H1 (cell line): ENCODE measurements around the gene PER2. TPM values are rescaled to one million over a fixed set of nuclear protein-coding genes. Genes with fewer than 3 reads are reported as not detected.

Experiments
- CTCF ChIA-PET: fragments of 300-600 bp; sonication (Branson Sonifier 250); formaldehyde crosslinking; loops from one replicate; lab custom pipeline; 2021; ENCODE audit not compliant: partially characterized antibody; lab: Charles Lee
- POLR2A ChIA-PET: fragments of 300-600 bp; sonication (Branson Sonifier 250); formaldehyde crosslinking; loops from one replicate; lab custom pipeline; 2021; ENCODE audit warnings: inconsistent platforms; ENCODE audit not compliant: partially characterized antibody; lab: Charles Lee
- DNase-seq, 2 experiments: peaks; one replicate each; pipeline versions ENCODE4 v3.0.0 to v3.0.0-alpha.2; 2010 to 2022; ENCODE audit warnings: low spot score in 2 of 2, low read depth in 1 of 2, mixed read lengths in 1 of 2
- FAIRE-seq: peaks from 2 replicates; lab custom pipeline; 2011; peaks lifted over from hg19 to GRCh38; lab: Jason Lieb, UNC
- H2AFZ ChIP-seq: 2 replicates; pipeline ENCODE4 v1.8.1; 2012; ENCODE audit warnings: low read length, inconsistent platforms
- H2AK5ac ChIP-seq: 2 replicates; pipeline ENCODE4 v1.6.1; 2013; ENCODE audit warnings: low read depth, low read length
- H2BK120ac ChIP-seq: replicated peaks from 2 replicates; pipeline ENCODE3; 2013; ENCODE audit warnings: low read depth, low read length, inconsistent platforms
- H2BK12ac ChIP-seq: 2 replicates; pipeline ENCODE4 v1.6.1; 2013; ENCODE audit warnings: low read depth, low read length
- H2BK15ac ChIP-seq: 2 replicates; pipeline ENCODE4 v1.6.1; 2013; ENCODE audit warnings: low read length
- H2BK20ac ChIP-seq: 2 replicates; pipeline ENCODE4 v1.6.1; 2013; ENCODE audit warnings: low read length
- H2BK5ac ChIP-seq: 2 replicates; pipeline ENCODE4 v1.6.1; 2013; ENCODE audit warnings: low read depth, low read length
- H3K14ac ChIP-seq: 2 replicates; pipeline ENCODE4 v1.6.1; 2013; ENCODE audit warnings: inconsistent platforms; ENCODE audit not compliant: insufficient read length
- H3K18ac ChIP-seq: 2 replicates; pipeline ENCODE4 v1.6.1; 2013; ENCODE audit warnings: low read length; ENCODE audit errors: extremely low read depth
- H3K23ac ChIP-seq: 2 replicates; pipeline ENCODE4 v1.6.1; 2013; ENCODE audit warnings: inconsistent platforms; ENCODE audit not compliant: insufficient read length
- H3K23me2 ChIP-seq: 2 replicates; pipeline ENCODE4 v1.6.1; 2013; ENCODE audit warnings: low read depth, low read length
- H3K27ac ChIP-seq: 2 replicates; pipeline ENCODE4 v1.6.1; 2011; ENCODE audit warnings: low read depth, low read length, inconsistent platforms
- H3K27me3 ChIP-seq, 4 experiments: replicated peaks in 1 of 4; 1 replicate in 1 of 4; 2 replicates in 3 of 4; pipeline versions ENCODE4 v1.6.1 to v1.8.1; 2011 to 2013; ENCODE audit warnings: low read length in 3 of 4, mild to moderate bottlenecking in 3 of 4, inconsistent platforms in 2 of 4, mixed read lengths in 2 of 4, moderate library complexity in 1 of 4; ENCODE audit not compliant: control insufficient read depth in 3 of 4, insufficient read depth in 3 of 4; ENCODE audit errors: extremely low read depth in 1 of 4
- H3K36me3 ChIP-seq, 4 experiments: 2 replicates each; pipeline versions ENCODE4 v1.6.1 to v1.8.1; 2011 to 2013; ENCODE audit warnings: mild to moderate bottlenecking in 4 of 4, low read length in 3 of 4, moderate library complexity in 2 of 4, control low read depth in 1 of 4, inconsistent platforms in 1 of 4; ENCODE audit not compliant: insufficient read depth in 4 of 4, control insufficient read depth in 2 of 4
- H3K4ac ChIP-seq: replicated peaks from 2 replicates; pipeline ENCODE3; 2013; ENCODE audit warnings: low read length, low read depth, mixed read lengths, inconsistent platforms; ENCODE audit not compliant: insufficient read length
- H3K4me1 ChIP-seq, 4 experiments: replicated peaks in 1 of 4; 1 replicate in 1 of 4; 2 replicates in 3 of 4; pipeline versions ENCODE4 v1.6.1 to v1.8.1; 2011 to 2013; ENCODE audit warnings: low read length in 3 of 4, inconsistent platforms in 2 of 4, mixed read lengths in 1 of 4; ENCODE audit not compliant: insufficient read depth in 4 of 4, control insufficient read depth in 3 of 4
- H3K4me2 ChIP-seq, 2 experiments: 2 replicates each; pipeline versions ENCODE4 v1.6.1 to v1.8.1; 2011 to 2013; ENCODE audit warnings: low read depth in 2 of 2, low read length in 2 of 2, control low read depth in 1 of 2, inconsistent platforms in 1 of 2, mild to moderate bottlenecking in 1 of 2; ENCODE audit not compliant: insufficient read depth in 1 of 2
- H3K4me3 ChIP-seq, 4 experiments: fragments of 200-600, 300-600 bp in 1 of 4; sonication (generic), shearing (Covaris generic), sonication (Bioruptor Twin) in 1 of 4; 2 replicates each; pipeline versions ENCODE4 v1.5.1 to v1.8.1; 2011 to 2016; ENCODE audit warnings: low read length in 4 of 4, low read depth in 3 of 4, control low read depth in 2 of 4, inconsistent platforms in 2 of 4, mild to moderate bottlenecking in 2 of 4, mixed read lengths in 1 of 4, moderate library complexity in 1 of 4; ENCODE audit not compliant: insufficient read depth in 2 of 4; ENCODE audit errors: extremely low read depth in 1 of 4
- H3K56ac ChIP-seq: replicated peaks from 2 replicates; pipeline ENCODE3; 2013; ENCODE audit warnings: low read depth, mild to moderate bottlenecking, mixed read lengths, low read length, inconsistent platforms; ENCODE audit not compliant: insufficient read length
- H3K79me1 ChIP-seq: 2 replicates; pipeline ENCODE4 v1.6.1; 2013; ENCODE audit warnings: low read depth, low read length, control low read depth
- H3K79me2 ChIP-seq, 2 experiments: 2 replicates each; pipeline versions ENCODE4 v1.6.1 to v1.8.1; 2012 to 2013; ENCODE audit warnings: low read length in 2 of 2, mild to moderate bottlenecking in 2 of 2, inconsistent platforms in 1 of 2; ENCODE audit not compliant: insufficient read depth in 2 of 2, control insufficient read depth in 1 of 2
- H3K9ac ChIP-seq, 4 experiments: replicated peaks in 1 of 4; 1 replicate in 1 of 4; 2 replicates in 3 of 4; pipeline versions ENCODE4 v1.6.1 to v1.8.1; 2011 to 2013; ENCODE audit warnings: low read depth in 3 of 4, low read length in 3 of 4, control low read depth in 2 of 4, mild to moderate bottlenecking in 2 of 4, moderate library complexity in 2 of 4, inconsistent platforms in 1 of 4; ENCODE audit errors: extremely low read depth in 1 of 4
- H3K9me3 ChIP-seq, 2 experiments: 2 replicates each; pipeline versions ENCODE4 v1.6.1 to v1.8.1; 2012 to 2013; ENCODE audit warnings: mild to moderate bottlenecking in 2 of 2, moderate library complexity in 2 of 2, control low read depth in 1 of 2, inconsistent platforms in 1 of 2, low read depth in 1 of 2, low read length in 1 of 2, mixed read lengths in 1 of 2; ENCODE audit not compliant: insufficient read depth in 2 of 2
- H4K20me1 ChIP-seq, 2 experiments: replicated peaks in 1 of 2; 2 replicates each; pipeline versions ENCODE3 to v1.8.1; 2011 to 2013; ENCODE audit warnings: inconsistent platforms in 2 of 2, low read length in 2 of 2, mild to moderate bottlenecking in 1 of 2; ENCODE audit not compliant: insufficient read depth in 2 of 2, control insufficient read depth in 1 of 2
- H4K5ac ChIP-seq: 2 replicates; pipeline ENCODE4 v1.6.1; 2013; ENCODE audit warnings: low read length, low read depth, mixed read lengths, inconsistent platforms; ENCODE audit not compliant: insufficient read length
- H4K8ac ChIP-seq: 2 replicates; pipeline ENCODE4 v1.8.0; 2013; ENCODE audit warnings: mild to moderate bottlenecking, moderate library complexity, low read length, inconsistent platforms; ENCODE audit not compliant: insufficient read depth; ENCODE audit errors: extremely low read depth
- H4K91ac ChIP-seq: replicated peaks from 2 replicates; pipeline ENCODE3; 2013; ENCODE audit warnings: low read length, mixed read lengths, inconsistent platforms; ENCODE audit not compliant: insufficient read length
- EGR1 ChIP-seq: IDR thresholded peaks from 2 replicates; pipeline ENCODE4 v1.6.1; 2011; ENCODE audit warnings: low read depth, low read length, borderline replicate concordance
- EP300 ChIP-seq, 2 experiments: IDR thresholded peaks; 1 replicate in 1 of 2; 2 replicates in 1 of 2; pipeline ENCODE4 v1.6.1; 2011 to 2012; ENCODE audit warnings: low read depth in 2 of 2, low read length in 2 of 2, mild to moderate bottlenecking in 2 of 2, borderline replicate concordance in 1 of 2, inconsistent platforms in 1 of 2, moderate library complexity in 1 of 2
- PHF8 ChIP-seq: fragments of 200-600 bp; sonication (generic); conservative IDR thresholded peaks from 2 replicates; pipeline ENCODE4 v1.7.1; 2012; ENCODE audit warnings: low read depth, mild to moderate bottlenecking, inconsistent platforms, low read length, moderate library complexity
- POLR2A ChIP-seq, 2 experiments: IDR thresholded peaks; 1 replicate in 1 of 2; 2 replicates in 1 of 2; pipeline ENCODE4 v1.6.1; 2011; ENCODE audit warnings: low read depth in 2 of 2, low read length in 2 of 2, mild to moderate bottlenecking in 2 of 2; ENCODE audit errors: control extremely low read depth in 1 of 2
- POLR2AphosphoS5 ChIP-seq: IDR thresholded peaks from 2 replicates; pipeline ENCODE4 v1.6.1; 2011; ENCODE audit warnings: low read depth, low read length
- TAF1 ChIP-seq: IDR thresholded peaks from 2 replicates; pipeline ENCODE4 v1.6.1; 2011; ENCODE audit warnings: mild to moderate bottlenecking, low read depth, low read length
- WGBS, 2 experiments: shearing (Covaris generic) in 1 of 2; methylation state at CpG; one replicate each; pipeline versions ENCODE4 v1.1.6 to v1.1.7; 2013 to 2015; ENCODE audit warnings: low lambda C conversion rate in 2 of 2, mixed read lengths in 2 of 2, inconsistent platforms in 1 of 2, low coverage in 1 of 2, missing lambda C conversion rate in 1 of 2; ENCODE audit not compliant: insufficient replicate concordance in 2 of 2, insufficient coverage in 1 of 2, insufficient read length in 1 of 2; ENCODE audit errors: extremely low coverage in 1 of 2, missing lambda C conversion rate in 1 of 2; 5-methylcytosine and 5-hydroxymethylcytosine counted together
- polyA plus RNA-seq, 7 experiments: library from polyadenylated mRNA; depleted of rRNA in 3 of 7; stranded (reverse) in 5 of 7; unstranded in 2 of 7; fragments of >200 nt in 5 of 7; fragments of 200-250 nt in 2 of 7; gene quantifications; 1 replicate in 5 of 7; 2 replicates in 1 of 7; 4 replicates in 1 of 7; pipeline versions ENCODE4 v1.2.1 to v1.2.3, GENCODE V29; 2011 to 2013; ENCODE audit warnings: missing spikeins in 2 of 7, mixed read lengths in 2 of 7
- total RNA-seq: library from RNA; stranded (reverse); fragmentation: NEBNext Ultra II Directional; extraction: Animal tissue kit (Norgen Biotek cat#: 25700); gene quantifications from 2 replicates; pipeline ENCODE4 v1.2.1, GENCODE V29; 2021
- TF ChIP-seq, protein P1 (sequence below), 3 experiments: IDR thresholded peaks; 1 replicate in 2 of 3; 2 replicates in 1 of 3; pipeline versions ENCODE4 v1.5.1 to v1.6.1; 2011; ENCODE audit warnings: low read length in 3 of 3, mild to moderate bottlenecking in 3 of 3, inconsistent platforms in 2 of 3, low read depth in 1 of 3, moderate library complexity in 1 of 3; ENCODE audit not compliant: insufficient read depth in 1 of 3; ENCODE audit errors: control extremely low read depth in 1 of 3

Gene PER2
- total and polyA plus RNA-seq, 2 of the 8 experiments (the other 6 are each of a cell fraction or from before 2014, with no cell fraction given): 0.91 to 5.5 TPM

DNA sequence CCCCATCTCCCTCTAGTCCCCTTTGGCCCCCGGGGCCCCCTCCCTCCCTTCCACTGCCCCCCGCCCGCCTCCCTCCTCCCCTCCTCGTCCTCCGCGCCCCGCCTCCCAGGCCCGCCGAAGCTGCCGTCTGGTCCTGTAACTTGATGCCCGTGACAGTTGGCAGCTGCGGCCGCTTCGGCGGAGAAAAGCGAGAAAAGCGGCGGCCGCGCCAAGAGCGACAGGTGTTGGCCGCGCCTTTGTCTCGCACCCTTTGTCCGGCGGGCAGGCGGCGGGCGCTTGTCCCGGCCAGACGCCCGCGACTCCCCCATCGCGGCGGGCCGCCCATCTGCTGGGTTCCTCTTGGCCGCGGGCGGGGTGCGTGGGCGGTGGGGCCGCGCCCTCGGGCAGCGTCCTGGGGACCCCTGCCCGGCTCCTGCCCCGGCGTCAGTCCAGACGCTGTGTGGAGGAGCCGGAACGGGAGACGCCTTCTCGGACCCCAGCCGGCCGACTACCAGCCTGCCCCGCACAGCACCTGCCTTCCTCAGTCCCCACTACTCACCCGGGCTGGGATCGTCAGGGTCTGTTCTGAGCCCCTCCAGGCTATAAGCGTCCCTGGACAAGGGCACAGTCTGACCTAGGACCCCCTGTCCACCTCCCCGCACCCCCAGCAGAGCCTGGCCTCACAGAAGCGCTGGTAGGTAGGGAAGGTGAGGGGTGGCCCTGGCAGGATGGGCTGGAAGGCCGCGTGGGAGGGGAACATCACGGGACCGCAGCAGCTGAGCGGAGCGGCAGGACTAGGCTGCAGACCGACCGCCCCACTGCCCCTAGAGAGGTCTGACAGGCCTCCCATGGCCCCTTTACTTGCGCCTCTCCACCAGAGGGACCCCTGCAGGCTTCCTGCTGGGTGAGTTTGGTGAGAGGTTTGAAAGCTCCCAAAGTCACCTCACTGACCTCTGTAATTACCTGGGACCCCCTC lies 47.4 kb downstream of the PER2 start:
- POLR2A ChIA-PET: interaction anchor here (0.5 to 3.0 kb wide), 10 partner anchors 10 to 250 kb away, joined by 3 to 21 read pairs (median 7); partner anchors contain the start of gene PER2
- 3% methylated on average over 36 of the region's 71 CpGs; no CpG with 5 or more reads in 1 of the 2 experiments for WGBS, 2 experiments
- H2BK5ac ChIP-seq: peak overlapping the region; percentile 73; the same call in 1 of the 2 replicates
- peaks cover 3 to 15% (median 7%) of the 10 kb centered on the region in 4 experiments for H3K4me1 ChIP-seq
- CTCF ChIA-PET: interaction anchor here (16.7 kb wide), 1 partner anchor 21 kb away, joined by 208 read pairs; no protein-coding TSS in a partner anchor
- H2BK120ac ChIP-seq: peak overlapping the region; percentile 47
- H4K8ac ChIP-seq: peak overlapping the region; percentile 92; the same call in 1 of the 2 replicates
- peaks cover 0 to 8% of the 10 kb centered on the region in 2 experiments for H4K20me1 ChIP-seq
- H4K5ac ChIP-seq: peak overlapping the region; percentile 57
- no peaks in the 10 kb centered on the region for H3K79me1 ChIP-seq
- no peak overlapping the region for H3K23ac ChIP-seq
- H3K4ac ChIP-seq: peak overlapping the region; percentile 82
- no peak for FAIRE-seq
- H2BK20ac ChIP-seq: no peak overlapping the region
- peak overlapping the region; percentile 46 to 81 (median 58) for H3K4me3 ChIP-seq
- no peaks in the 10 kb centered on the region for H3K79me2 ChIP-seq
- peaks cover 0 to 7% (median 0%) of the 10 kb centered on the region in 4 experiments; a peak in 1 of 8 replicates for H3K36me3 ChIP-seq
- peaks cover 15% of the 10 kb centered on the region; the same call in 1 of the 2 replicates for H3K23me2 ChIP-seq
- H2AFZ ChIP-seq: no peak overlapping the region
- H3K18ac ChIP-seq: peak overlapping the region; percentile 60
- peaks cover 0 to 10% of the 10 kb centered on the region in 2 experiments; a peak in 2 of 4 replicates for H3K9me3 ChIP-seq
- H3K27me3 ChIP-seq: peaks cover 8 to 48% (median 38%) of the 10 kb centered on the region in 4 experiments
- H3K14ac ChIP-seq: peak overlapping the region; percentile 95
- H3K27ac ChIP-seq: no peak overlapping the region; the same call in 1 of the 2 replicates
- no peak overlapping the region for H2AK5ac ChIP-seq
- peak overlapping the region; percentile 92; the same call in 1 of the 2 replicates for H2BK15ac ChIP-seq
- peak overlapping the region; percentile 25 for H3K56ac ChIP-seq
- DNase-seq: peak in 1 of 2 experiments; percentile 85
- H4K91ac ChIP-seq: peak overlapping the region; percentile 68
- H3K9ac ChIP-seq: peak overlapping the region in 3 of 4 experiments; percentile 35 to 65 (median 63); a peak in 5 of 7 replicates
- H2BK12ac ChIP-seq: peak overlapping the region; percentile 35; the same call in 1 of the 2 replicates
- H3K4me2 ChIP-seq: peak overlapping the region; percentile 94 to 96
- TF ChIP-seq POLR2A (IDR thresholded peaks at IDR 0.05; ENCODE audit: control extremely low read depth in 1 of 2, low read depth in 2 of 2, low read length in 2 of 2) (no peak), PHF8 (peak; percentile 28; the same call in 1 of the 2 replicates), POLR2AphosphoS5 (no peak), EGR1 (peak; percentile 83), TAF1 (peak; percentile 42), EP300 (IDR thresholded peaks at IDR 0.05; ENCODE audit: borderline replicate concordance in 1 of 2, low read depth in 2 of 2, low read length in 2 of 2) (0 out of 3 replicates have a peak, but pooled peaks of 1 of the 2 experiments have one; percentile 39)
- TF ChIP-seq, protein P1, sequence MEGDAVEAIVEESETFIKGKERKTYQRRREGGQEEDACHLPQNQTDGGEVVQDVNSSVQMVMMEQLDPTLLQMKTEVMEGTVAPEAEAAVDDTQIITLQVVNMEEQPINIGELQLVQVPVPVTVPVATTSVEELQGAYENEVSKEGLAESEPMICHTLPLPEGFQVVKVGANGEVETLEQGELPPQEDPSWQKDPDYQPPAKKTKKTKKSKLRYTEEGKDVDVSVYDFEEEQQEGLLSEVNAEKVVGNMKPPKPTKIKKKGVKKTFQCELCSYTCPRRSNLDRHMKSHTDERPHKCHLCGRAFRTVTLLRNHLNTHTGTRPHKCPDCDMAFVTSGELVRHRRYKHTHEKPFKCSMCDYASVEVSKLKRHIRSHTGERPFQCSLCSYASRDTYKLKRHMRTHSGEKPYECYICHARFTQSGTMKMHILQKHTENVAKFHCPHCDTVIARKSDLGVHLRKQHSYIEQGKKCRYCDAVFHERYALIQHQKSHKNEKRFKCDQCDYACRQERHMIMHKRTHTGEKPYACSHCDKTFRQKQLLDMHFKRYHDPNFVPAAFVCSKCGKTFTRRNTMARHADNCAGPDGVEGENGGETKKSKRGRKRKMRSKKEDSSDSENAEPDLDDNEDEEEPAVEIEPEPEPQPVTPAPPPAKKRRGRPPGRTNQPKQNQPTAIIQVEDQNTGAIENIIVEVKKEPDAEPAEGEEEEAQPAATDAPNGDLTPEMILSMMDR (IDR thresholded peaks at IDR 0.05; ENCODE audit: control extremely low read depth in 1 of 3, insufficient read depth in 1 of 3, low read depth in 1 of 3, low read length in 3 of 3): no peak
